HT1080 (cell line): ENCODE measurements around the gene PLD5. TPM values are rescaled to one million over a fixed set of nuclear protein-coding genes. Genes with fewer than 3 reads are reported as not detected.
"Not testable (repeated sequence)": the region's sequence is repeated elsewhere in the genome, so short reads cannot be mapped to it uniquely, and the experiment has no call there.

Source experiments
- DNase-seq: peaks from one replicate; pipeline ENCODE4 v3.0.0-alpha.2; 2015; ENCODE audit warnings: low read depth
- small RNA-seq: library from RNA; depleted of rRNA; stranded (forward); fragments of <200 nt; gene quantifications from one replicate; pipeline ENCODE3, GENCODE V24; 2014
- total RNA-seq: library from RNA; depleted of rRNA; stranded (reverse); fragments of >200 nt; shearing (Covaris generic); gene quantifications from 2 replicates; pipeline ENCODE4 v1.2.3, GENCODE V29; 2014

Gene PLD5
- total RNA-seq, 1 experiment from 2014 or later = 1.2 TPM

- no peak for DNase-seq
These were observed 458.7 kb downstream of the PLD5 start for GRCh38 chr1:242065813-242066212.

GRCh38 chr1:242062271-242062670 lies 462.2 kb downstream of the PLD5 start:
- no peak for DNase-seq

- no peak for DNase-seq
These were observed 464.5 kb downstream of the PLD5 start for GRCh38 chr1:242059976-242060375.

- not testable (repeated sequence) for DNase-seq
These were observed 465.9 kb downstream of the PLD5 start for GRCh38 chr1:242058582-242058981.

GRCh38 chr1:242058181-242058580 lies 466.3 kb downstream of the PLD5 start:
- DNase-seq = not testable (repeated sequence)

- DNase-seq = no peak
These were observed 466.8 kb downstream of the PLD5 start for GRCh38 chr1:242057745-242058115.

GRCh38 chr1:242056988-242057744 lies 467.3 kb downstream of the PLD5 start:
- no peak for DNase-seq

GRCh38 chr1:242055749-242056320 lies 468.7 kb downstream of the PLD5 start:
- DNase-seq = peak; percentile 37

GRCh38 chr1:242043165-242043564 lies 481.3 kb downstream of the PLD5 start:
- no peak for DNase-seq

- DNase-seq = no peak
These were observed 490.1 kb downstream of the PLD5 start for GRCh38 chr1:242034392-242034791.

- no peak for DNase-seq
These were observed 491.1 kb downstream of the PLD5 start for GRCh38 chr1:242033447-242033846.

Small RNAs within 50 kb of the gene (small RNA-seq; reads per million reads assigned to genes)
- not detected for gene AL360271.2
- gene RN7SKP12 = not detected
